Kidney epithelial cell (primary cell): ENCODE results near the gene ELP2. TPM values are rescaled to one million over a fixed set of nuclear protein-coding genes. Genes with fewer than 3 reads are reported as not detected.
A peak's percentile ranks its signal among the peaks of the same experiment; 100 is the strongest.
"Not testable (repeated sequence)": the region's sequence is repeated elsewhere in the genome, so short reads cannot be mapped to it uniquely, and the experiment has no call there.

Experiments used
- DNase-seq: peaks from one replicate; pipeline ENCODE4 v3.0.0-alpha.2; 2010; ENCODE audit warnings: low read depth
- H3K27me3 ChIP-seq: 2 replicates; pipeline ENCODE4 v1.6.0; 2011; ENCODE audit warnings: low read length; ENCODE audit not compliant: control insufficient read depth, insufficient read depth
- H3K36me3 ChIP-seq: 2 replicates; pipeline ENCODE4 v1.5.1; 2011; ENCODE audit warnings: low read length; ENCODE audit not compliant: control insufficient read depth, insufficient read depth
- H3K4me3 ChIP-seq: 2 replicates; pipeline ENCODE4 v1.5.1; 2011; ENCODE audit warnings: low read depth, mild to moderate bottlenecking, control low read depth, low read length
- total RNA-seq: library from RNA; depleted of rRNA; stranded (reverse); fragments of >200 nt; gene quantifications from 2 replicates; pipeline ENCODE4 v1.2.3, GENCODE V29; 2015
- TF ChIP-seq, protein P1 (sequence below): IDR thresholded peaks from 2 replicates; pipeline ENCODE4 v1.5.1; 2011; ENCODE audit warnings: mild to moderate bottlenecking, moderate library complexity, low read length, control low read depth, inconsistent platforms; ENCODE audit not compliant: insufficient read depth, poor library complexity, severe bottlenecking

The ELP2 gene
- total RNA-seq, 1 donor from 2014 or later, result 63.9 TPM

DNA sequence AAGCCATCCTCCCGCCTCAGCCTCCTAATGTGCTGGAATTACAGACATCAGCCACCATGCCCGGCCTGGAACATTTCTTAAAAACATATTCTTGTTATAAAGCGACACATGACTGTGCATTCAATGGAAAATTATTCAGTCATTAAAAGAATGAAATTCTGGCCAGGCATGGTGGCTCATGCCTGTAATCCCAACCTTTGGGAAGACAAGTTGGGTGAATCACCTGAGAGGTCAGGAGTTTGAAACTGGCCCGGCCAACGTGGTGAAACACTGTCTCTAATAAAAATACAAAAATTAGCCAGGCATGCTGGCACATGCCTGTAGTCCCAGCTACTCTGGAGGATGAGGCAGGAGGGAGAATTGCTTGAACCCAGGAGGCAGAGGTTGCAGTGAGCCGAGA is 40.7 kb upstream of the ELP2 start:
- H3K4me3 ChIP-seq, result no peak overlapping the region
- TF ChIP-seq, protein P1, sequence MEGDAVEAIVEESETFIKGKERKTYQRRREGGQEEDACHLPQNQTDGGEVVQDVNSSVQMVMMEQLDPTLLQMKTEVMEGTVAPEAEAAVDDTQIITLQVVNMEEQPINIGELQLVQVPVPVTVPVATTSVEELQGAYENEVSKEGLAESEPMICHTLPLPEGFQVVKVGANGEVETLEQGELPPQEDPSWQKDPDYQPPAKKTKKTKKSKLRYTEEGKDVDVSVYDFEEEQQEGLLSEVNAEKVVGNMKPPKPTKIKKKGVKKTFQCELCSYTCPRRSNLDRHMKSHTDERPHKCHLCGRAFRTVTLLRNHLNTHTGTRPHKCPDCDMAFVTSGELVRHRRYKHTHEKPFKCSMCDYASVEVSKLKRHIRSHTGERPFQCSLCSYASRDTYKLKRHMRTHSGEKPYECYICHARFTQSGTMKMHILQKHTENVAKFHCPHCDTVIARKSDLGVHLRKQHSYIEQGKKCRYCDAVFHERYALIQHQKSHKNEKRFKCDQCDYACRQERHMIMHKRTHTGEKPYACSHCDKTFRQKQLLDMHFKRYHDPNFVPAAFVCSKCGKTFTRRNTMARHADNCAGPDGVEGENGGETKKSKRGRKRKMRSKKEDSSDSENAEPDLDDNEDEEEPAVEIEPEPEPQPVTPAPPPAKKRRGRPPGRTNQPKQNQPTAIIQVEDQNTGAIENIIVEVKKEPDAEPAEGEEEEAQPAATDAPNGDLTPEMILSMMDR, result no peak
- H3K36me3 ChIP-seq, result no peaks in the 10 kb centered on the region
- no peak for DNase-seq
- no peaks in the 10 kb centered on the region for H3K27me3 ChIP-seq

DNA sequence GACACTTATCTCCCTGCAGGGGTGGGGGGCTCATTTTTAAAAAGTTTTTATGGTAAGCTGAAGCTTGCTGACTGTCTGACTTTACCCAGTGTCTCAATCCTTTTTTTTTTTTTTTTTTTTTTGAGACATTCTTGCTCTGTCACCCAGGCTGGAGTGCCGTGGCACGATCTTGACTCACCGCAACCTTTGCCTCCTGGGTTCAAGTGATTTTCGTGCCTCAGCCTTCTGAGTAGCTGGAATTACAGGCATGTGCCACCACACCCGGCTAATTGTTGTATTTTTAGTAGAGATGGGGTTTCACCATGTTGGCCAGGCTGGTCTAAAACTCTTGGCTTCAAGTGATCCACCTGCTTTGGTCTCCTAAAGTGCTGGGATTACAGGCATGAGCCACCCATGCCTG is 37.6 kb upstream of the ELP2 start:
- not testable (repeated sequence) for DNase-seq

DNA sequence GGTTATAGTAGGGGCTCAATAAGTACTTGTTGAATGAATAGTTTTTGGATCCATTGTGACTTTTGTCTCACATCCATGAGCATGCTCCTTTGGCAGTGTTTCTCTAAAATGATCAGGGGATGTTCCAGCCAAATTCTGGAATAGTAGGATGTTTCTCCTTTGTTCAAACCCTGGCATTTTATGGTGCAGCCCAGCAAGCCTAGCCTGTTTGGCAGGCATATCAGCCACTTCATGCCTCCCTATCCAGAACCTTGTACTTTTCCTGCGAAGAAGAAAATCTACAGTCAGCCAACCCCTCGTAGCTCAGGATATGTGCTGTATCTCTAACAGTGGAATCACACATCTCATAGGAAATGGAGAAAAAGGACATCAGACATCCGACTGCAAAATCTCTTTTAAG is 35.3 kb upstream of the ELP2 start:
- no peak for DNase-seq
- Histone ChIP-seq H3K36me3 (no peaks in the 10 kb centered on the region), H3K27me3 (no peaks in the 10 kb centered on the region), H3K4me3 (no peak overlapping the region)
- TF ChIP-seq, protein P1, result no peak

More for the DNA sequence above, 37.6 kb upstream of the ELP2 start:
- H3K36me3 ChIP-seq, H3K4me3 ChIP-seq, H3K27me3 ChIP-seq: not testable (repeated sequence)

DNA sequence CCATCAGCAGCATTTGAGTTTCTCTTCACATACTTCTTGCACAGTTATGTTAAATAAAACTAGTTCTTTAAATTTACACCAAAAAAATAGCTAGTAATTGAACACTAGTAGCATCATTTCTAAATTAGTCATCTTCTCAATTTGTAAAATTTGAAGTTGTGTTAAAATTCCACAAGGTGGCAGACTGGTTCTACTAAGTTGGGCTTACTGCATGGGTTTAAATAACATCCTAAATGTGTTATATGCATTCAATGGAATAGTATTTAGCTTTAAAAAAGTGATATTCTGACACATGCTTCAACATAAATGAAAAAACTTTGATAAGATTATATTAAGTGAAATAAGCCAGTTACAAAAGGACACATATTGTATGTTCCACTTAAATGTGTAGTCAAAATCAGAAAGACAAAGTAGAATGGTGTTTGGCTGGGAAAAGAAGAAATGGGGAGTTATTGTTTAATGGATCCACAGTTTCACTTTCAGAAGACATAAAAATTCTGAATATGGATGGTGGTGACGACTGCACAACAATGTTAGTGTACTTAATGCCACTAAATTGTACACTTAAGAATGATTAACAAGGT is 33.7 kb upstream of the ELP2 start:
- TF ChIP-seq, protein P1, result peak; percentile 32
- H3K36me3 ChIP-seq, result no peaks in the 10 kb centered on the region
- no peaks in the 10 kb centered on the region for H3K27me3 ChIP-seq
- H3K4me3 ChIP-seq, result no peak overlapping the region
- peak; percentile 23 for DNase-seq

DNA sequence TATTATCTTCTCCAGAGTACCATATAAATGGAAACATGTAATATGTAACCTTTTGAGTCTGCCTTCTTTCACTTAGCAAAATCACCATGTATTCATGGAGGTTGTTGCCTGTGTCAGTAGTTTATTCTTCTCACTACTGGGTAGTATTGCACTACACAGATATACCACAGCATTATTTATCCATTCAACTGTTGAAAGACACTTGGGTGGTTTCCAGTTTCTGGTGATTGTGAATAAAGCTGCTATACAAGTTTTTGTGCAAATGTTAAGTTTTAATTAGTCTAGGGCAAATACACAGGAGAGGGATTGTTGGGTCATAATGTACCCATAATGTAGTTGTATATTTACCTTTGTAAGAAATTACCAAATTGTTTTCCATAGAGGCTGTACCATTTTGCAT is 32.7 kb upstream of the ELP2 start:
- Histone ChIP-seq H3K27me3 (no peaks in the 10 kb centered on the region), H3K4me3 (no peak overlapping the region), H3K36me3 (no peaks in the 10 kb centered on the region)
- DNase-seq, result no peak
- TF ChIP-seq, protein P1, result no peak

DNA sequence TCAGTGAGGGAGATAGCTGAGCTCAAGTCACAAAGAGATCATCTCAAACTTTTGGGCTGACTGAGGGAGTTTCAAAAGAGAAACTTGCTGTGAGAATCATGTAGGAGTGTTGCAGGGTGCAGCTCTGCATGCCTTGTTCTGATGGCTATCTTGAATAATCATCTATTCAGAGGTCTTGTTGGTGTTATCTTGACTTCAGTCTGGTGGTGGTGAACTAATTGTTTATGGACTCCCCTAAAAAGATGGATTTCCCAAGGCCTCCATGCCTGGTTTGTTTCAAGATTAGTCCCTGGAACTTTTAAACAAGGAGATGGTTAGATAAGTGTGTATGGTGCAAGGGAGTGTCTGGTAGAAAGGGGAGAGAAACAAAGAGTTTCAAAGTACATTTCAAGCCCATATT is 30.4 kb upstream of the ELP2 start:
- H3K36me3 ChIP-seq, result no peaks in the 10 kb centered on the region
- DNase-seq, result no peak
- H3K4me3 ChIP-seq, result no peak overlapping the region
- TF ChIP-seq, protein P1, result no peak
- H3K27me3 ChIP-seq, result no peaks in the 10 kb centered on the region
